GM21526 (cell line): ENCODE measurements around the gene MLH3.

ENCODE experiments used
- ATAC-seq: cut with Tn5 transposase; IDR thresholded peaks from one replicate; pipeline ENCODE4 v1.9.1; 2021; ENCODE audit warnings: moderate library complexity; ENCODE audit not compliant: unreplicated experiment, low FRiP score

MLH3 gene

DNA sequence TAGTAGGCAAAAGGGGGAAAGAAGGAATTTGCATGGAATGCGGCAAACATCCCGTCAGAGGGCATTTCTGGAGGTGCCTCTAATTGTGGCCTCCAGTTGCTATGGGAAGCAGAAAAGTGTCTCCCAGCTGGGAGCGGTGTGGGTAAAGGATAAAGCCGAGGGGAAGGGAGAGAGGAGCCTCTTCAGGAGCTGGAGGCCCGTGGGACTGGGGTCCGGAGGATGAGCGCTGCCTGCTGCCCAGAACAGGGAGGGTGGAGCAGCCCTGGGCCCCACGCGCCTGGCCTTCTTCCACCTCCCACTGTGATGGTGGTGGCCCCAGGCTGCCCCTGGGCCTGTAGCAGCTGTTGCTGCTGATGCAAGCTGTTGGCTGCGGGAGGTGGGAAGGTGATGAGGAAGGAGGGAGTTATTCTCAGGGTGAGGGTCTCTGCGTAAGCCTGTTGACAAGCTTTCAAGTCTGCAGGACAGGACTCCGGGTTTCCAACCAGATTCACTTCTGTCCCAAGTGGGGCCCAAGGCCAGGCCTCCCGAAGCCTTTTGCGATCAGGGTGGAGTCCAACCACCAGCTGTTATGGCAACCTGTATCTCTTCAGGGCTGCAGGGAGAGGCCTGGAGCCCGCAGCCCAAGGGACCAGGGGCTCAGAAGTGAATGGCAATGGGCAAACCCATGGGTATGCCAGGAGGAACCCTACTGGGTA, 76.8 kb downstream of the MLH3 start:
- no peak for ATAC-seq

DNA sequence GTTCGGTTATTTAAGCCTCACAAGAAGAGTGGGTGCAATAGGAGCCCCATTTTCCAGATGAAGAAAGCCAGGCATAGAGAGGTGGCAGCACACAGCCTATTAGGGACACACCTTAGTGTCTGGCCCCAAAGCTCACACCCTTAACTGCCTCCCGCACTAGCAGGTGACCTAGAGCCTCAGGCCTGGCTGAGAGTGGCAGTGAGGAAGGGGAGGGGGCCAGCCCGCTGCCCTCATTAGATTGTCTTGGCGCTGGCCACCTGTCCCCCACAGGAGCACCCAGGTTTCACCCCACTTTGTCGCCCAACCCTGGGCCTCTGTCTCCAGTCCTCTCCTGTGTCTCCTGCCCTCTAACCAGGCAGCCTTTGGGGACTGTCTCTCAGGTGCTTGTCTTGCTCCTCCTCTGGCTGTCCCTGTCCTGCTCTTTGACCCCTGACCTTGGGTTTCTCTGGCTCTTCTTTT, 77.3 kb downstream of the MLH3 start:
- ATAC-seq: no peak

DNA sequence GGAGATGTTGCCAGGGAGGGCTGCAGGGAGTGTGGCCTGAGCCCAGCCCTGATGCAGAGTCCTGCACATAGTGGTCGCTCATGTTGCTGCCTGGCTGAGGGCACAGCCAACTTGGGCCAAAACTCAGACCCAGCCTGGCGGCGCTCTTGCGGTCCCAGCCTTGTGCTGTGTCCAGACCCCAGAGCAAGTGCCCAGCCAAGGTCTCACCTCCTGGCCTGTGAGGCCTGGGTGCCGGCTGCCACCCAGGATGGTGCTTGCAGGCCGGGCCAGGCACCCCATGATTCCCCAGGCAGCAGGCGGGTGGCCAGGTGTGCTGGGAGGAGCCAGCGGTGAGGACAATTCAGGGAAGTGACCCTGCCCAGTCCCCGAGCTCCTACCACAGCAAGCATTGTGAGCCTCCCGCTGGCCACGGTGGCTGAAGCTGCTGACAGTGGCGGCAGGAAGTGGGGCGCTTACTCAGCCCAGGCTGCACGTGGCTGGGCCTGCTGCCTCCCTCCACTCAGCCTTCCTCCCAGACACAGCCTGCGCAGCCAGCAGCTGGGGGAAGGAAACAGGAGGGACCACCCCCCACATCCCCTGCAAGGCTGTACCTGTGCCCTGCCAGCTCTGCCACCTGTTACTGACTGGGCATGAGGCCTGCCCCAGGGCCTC, 78.1 kb downstream of the MLH3 start:
- no peak for ATAC-seq

DNA sequence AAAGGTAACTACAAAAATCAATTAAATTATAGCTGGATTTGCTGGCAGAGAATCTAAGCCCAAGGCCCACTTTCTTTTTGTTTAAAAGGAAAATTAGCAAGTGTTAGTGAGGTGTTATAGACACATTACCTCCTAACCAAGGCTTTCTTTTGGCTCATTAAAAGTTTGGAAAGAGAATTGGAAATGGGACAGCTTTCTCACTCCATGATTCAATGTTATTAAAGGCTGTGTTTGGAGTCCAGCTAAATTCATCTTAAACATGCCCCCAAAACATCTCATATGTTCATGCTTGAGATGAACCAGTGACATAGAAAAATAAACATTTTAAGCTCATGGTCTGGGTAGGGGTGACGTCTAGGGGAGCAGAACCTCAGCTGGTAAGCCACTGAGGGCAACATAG, 82.5 kb downstream of the MLH3 start:
- no peak for ATAC-seq

DNA sequence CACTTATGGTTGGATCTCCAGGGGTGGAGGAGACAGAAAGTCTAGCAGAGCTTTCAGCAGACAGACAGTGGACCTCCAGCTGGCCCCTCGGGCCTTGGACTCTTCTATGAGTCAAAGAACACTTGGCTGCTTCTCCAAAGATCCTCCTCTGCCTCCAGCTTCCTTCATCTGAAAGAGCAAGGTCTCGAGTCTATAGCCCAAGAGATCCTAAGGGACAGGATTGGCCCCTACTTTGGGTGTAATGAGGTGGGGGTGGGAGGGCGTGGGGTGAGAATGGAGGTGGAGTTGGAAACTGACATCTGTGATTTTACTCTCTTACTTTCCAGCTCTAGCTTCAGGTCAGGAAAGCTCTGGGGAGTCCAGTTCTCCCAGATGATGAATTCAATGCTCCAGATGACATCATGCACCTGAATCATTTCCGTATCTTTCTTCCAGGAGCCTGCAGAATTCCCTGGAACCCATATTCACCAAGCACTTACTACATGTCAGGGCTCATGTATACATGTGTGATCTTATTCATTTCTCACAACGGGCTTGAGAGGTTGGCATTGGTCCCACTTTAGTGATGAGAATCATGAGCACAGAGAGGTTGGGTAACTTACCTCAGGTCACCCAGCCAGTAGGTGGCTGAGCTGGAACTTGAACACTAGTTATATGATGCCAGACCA, 85.6 kb downstream of the MLH3 start:
- no peak for ATAC-seq

DNA sequence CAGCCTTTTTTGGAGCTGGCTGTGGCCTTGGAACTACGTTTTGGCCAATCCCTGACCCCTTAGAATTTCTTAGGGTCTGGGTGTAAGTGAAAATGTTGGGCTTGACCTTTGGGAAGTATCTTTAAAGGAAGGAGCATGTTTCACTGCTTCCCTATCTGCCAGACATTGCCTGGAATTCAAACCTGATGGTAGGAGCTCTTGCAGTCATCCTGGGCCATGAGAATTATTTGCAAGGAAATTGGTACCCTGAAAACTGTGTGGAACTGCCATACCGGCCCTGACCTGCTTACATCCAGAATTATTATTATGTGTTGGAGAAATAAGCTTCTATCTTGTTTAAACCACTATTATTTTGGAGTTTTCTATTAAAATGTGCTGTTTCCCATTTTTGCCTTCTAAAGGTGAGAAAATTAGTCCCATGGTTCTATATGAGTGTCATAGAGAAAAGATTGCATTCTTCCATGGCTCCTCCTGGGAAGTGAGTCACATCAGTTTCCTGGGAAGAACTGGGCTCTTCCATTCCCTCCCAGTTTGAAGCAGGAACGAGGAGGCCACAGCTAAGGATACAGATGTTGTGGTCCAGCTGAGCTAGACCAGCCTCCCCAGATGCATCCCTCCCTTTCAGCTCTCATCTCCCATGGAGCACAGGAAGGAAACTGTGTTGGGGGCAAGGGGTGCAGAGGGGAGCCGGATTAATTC, 86.3 kb downstream of the MLH3 start:
- no peak for ATAC-seq
